HG02938 (cell line): ENCODE measurements around the gene ZBTB16.

Experiments
- ATAC-seq: cut with Tn5 transposase; IDR thresholded peaks from one replicate; pipeline ENCODE4 v1.9.1; 2021; ENCODE audit warnings: mild to moderate bottlenecking, moderate library complexity; ENCODE audit not compliant: unreplicated experiment

The ZBTB16 gene

DNA sequence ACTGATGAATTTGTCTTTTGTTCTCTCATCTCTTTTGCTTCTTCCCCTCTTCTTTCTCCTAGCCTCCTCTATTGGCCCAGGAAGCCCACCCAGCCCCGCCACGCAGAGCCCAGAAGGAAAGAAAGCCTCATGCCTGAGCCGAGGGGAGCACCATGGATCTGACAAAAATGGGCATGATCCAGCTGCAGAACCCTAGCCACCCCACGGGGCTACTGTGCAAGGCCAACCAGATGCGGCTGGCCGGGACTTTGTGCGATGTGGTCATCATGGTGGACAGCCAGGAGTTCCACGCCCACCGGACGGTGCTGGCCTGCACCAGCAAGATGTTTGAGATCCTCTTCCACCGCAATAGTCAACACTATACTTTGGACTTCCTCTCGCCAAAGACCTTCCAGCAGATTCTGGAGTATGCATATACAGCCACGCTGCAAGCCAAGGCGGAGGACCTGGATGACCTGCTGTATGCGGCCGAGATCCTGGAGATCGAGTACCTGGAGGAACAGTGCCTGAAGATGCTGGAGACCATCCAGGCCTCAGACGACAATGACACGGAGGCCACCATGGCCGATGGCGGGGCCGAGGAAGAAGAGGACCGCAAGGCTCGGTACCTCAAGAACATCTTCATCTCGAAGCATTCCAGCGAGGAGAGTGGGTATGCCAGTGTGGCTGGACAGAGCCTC, 3.8 kb downstream of the ZBTB16 start:
- ATAC-seq, result no peak

DNA sequence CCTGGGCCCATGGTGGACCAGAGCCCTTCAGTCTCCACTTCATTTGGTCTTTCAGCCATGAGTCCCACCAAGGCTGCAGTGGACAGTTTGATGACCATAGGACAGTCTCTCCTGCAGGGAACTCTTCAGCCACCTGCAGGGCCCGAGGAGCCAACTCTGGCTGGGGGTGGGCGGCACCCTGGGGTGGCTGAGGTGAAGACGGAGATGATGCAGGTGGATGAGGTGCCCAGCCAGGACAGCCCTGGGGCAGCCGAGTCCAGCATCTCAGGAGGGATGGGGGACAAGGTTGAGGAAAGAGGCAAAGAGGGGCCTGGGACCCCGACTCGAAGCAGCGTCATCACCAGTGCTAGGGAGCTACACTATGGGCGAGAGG, 4.3 kb downstream of the ZBTB16 start:
- no peak for ATAC-seq

- no peak for ATAC-seq
Measured at GRCh38 chr11:114064216-114064615, 4.7 kb downstream of the ZBTB16 start.

DNA sequence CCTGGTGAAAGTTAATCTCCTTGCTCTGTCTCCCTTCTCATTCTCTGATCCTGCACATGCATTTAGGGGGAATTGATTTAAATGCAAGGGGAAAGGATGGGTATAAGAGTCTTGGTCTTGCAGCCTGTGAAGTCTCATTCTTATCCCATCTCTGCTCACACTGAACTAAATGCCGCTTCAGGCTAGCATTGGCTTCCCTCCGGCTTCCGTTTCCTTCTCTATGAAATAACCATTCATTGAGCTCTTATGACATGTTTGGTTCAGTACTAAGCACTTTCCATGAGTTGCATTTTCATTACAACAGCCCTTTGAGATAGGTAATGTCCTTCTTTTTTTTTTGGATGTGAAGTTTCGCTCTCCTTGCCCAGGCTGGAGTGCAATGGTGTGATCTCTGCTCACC, 5.6 kb downstream of the ZBTB16 start:
- no peak for ATAC-seq

DNA sequence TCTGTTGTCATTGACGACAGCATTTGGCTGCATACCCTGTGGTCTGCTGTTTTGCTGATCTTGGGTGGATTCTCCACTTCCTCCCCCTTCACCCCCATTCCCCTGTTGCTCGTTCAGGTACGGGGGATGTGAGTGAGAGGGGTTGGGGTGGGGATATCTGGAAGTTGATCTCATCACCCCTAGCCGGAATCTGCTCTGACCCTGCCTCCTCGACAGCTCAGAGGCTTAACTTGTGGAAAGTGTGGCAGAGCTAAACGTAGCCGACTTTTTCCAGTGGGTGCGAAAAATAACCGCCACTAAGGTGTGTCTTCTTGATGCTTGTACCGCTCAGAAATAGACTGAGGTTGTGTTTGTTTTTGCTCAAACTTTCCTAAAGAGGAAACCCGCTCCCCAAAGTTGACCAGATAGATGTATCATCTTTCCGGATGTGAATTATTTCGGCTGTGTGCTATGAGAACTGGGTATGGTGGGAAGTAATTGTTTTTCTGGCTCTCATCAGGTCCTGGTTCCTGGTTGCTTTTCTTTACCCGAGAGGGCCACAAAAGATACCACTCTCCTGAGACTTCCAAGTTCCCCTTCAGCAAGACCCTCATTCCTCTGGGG, 6.6 kb downstream of the ZBTB16 start:
- ATAC-seq, result no peak

DNA sequence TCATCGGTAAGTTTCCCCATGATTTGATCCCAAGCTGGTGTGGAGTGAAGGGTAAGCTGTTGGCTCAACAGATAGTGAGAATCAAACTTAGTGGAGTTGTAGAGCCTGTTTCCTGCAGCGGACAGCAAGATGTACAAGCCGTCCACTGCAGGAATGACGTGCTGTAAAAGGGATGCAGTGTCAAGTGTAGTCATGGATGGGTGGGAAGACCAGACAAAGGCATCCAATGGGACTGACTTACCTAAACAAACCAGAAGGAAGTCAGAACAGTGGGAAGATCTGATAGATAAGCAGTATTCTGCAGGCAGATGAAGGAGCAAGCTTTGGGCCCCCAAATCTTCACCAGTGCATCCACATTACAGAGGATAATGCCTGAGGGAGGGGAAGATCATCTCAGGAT, 8.8 kb downstream of the ZBTB16 start:
- ATAC-seq, result no peak

- ATAC-seq, result no peak
Measured at GRCh38 chr11:114070464-114071139, 11.1 kb downstream of the ZBTB16 start.

GRCh38 chr11:114073007-114073827, 13.7 kb downstream of the ZBTB16 start:
- ATAC-seq, result no peak

DNA sequence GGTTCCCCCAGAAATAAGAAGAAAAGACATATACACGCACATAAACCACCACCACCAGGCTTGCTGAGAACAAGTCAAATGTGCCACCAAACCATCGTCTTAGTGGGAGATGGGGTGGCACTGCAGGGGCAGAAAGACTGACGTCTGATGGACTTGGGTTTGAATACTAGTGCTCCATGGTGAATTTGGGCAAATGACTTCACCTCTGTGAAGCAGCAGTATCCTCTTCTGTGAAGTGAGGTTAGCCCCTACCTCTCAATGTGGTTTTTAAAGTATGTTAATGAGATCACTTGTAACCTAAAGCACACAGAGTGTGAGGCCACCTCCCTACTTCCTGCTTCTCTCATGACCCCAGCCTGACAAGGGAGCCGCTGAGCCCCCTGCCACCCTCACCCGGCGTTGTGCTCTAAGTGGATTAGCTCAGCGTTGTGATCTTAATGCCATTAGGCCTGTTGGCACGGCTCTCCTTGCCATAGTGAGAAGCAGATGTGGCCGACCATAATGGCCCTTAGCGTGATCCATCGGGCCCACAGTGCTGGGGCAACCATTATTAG, 14.4 kb downstream of the ZBTB16 start:
- no peak for ATAC-seq

GRCh38 chr11:114074546-114075343, 15.2 kb downstream of the ZBTB16 start:
- no peak for ATAC-seq

- ATAC-seq, result no peak
Measured at GRCh38 chr11:114075344-114075610, 15.8 kb downstream of the ZBTB16 start.

- no peak for ATAC-seq
Measured at GRCh38 chr11:114075891-114076441, 16.5 kb downstream of the ZBTB16 start.

DNA sequence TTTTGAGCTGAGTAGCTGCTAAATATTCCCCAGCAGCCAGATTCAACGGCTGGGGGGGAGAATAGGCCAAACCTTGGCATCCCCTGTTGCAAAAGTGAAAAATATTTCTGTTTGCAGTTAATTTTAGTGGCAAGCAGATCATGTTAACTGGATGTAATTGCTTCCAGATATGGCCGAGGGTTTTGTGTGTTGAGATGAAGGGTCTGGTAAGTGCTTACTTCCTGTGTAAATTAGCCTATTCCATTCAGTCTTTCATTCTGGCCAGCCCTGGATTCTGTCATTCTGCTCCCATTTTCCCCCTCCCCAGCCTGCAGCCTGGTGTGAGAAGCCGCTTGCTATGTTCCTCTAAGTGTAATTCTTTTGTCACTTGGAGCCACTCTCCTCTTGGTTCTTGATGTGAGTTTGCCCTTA, 17.4 kb downstream of the ZBTB16 start:
- no peak for ATAC-seq

- ATAC-seq, result no peak
Measured at GRCh38 chr11:114077482-114078305, 18.2 kb downstream of the ZBTB16 start.

GRCh38 chr11:114078423-114078822, 18.9 kb downstream of the ZBTB16 start:
- no peak for ATAC-seq

DNA sequence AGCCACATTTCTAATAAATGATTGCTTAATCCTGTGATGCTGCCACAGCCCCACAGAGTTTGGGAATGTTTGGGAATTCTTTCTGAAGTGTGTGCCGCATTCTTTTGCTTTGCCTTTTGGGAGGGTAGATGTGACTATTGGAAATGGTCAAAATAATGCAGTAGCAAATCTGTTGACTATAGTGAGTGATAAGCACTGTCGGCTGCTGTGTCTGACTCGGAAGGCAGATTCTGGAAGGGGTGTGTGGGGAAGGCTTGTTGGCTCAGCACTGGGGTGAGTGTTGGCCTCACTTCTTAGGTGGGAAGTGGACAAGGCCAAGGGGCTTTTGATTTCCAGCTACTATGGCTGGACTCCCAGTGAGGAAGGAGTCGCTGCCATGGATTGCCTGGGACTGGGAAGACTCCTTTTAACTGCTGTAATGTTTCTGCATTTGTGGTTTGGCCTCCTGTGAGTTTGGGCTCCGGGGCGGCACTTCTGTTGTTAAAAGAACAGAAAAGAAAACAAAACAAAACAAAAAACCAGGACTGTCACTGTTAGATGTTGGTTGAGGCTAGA, 20.1 kb downstream of the ZBTB16 start:
- no peak for ATAC-seq

GRCh38 chr11:114080219-114080618, 20.7 kb downstream of the ZBTB16 start:
- peak; percentile 56 for ATAC-seq

GRCh38 chr11:114080769-114081168, 21.3 kb downstream of the ZBTB16 start:
- ATAC-seq, result no peak
